ENCODE measurements around the gene DISP2.

DNA sequence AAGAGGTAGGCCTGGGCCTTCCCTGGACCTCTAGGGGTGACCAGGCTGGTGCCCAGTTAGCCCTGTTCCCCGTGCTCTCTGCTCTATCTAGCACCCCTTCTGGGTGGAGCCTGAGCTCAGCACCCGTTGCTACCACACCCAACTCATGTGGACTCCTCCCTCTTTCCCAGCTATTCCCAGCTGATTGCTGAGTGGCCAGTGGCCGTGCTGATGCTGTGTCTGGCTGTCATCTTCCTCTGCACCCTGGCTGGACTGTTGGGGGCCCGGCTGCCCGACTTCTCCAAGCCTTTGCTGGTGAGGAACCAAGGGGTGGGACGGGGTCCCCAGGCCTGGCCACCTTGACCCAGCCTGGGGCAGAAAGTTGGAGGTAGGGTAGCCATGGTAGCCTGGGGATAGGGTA is 6.2 kb downstream of the DISP2 start:
- no peak for TF ChIP-seq POLR2A (IDR thresholded peaks at IDR 0.05)
- no peak for TF ChIP-seq CTCF (IDR thresholded peaks at IDR 0.05)

Data from breast epithelium (tissue), 3 donors.